Measurements from ENCODE around the gene TPPP3. TPM values are rescaled to one million over a fixed set of nuclear protein-coding genes. Genes with fewer than 3 reads are reported as not detected.

The TPPP3 gene
- total RNA-seq, 4 donors from 2014 or later, result 2.0 to 5.9 (median 2.6) TPM

DNA sequence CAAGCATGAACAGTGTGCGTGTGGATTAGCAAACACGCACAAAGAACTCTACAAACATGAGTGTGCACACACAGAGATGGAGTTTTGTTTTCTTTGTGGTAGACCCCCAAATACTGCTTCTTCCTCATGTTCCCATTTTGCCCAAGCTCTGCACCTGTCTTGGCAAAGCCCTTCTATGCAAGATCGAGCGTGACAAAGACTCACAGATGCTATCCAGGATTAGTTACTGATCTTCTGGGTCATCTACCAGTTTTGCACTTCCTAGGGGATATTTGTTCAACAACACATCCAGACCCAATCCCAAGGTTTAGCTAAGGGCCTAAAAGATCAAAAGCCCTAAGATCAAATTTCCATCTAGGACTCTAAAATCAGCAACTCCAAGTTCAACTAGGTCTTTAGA is 50.7 kb downstream of the TPPP3 start:
- TF ChIP-seq, protein P1, sequence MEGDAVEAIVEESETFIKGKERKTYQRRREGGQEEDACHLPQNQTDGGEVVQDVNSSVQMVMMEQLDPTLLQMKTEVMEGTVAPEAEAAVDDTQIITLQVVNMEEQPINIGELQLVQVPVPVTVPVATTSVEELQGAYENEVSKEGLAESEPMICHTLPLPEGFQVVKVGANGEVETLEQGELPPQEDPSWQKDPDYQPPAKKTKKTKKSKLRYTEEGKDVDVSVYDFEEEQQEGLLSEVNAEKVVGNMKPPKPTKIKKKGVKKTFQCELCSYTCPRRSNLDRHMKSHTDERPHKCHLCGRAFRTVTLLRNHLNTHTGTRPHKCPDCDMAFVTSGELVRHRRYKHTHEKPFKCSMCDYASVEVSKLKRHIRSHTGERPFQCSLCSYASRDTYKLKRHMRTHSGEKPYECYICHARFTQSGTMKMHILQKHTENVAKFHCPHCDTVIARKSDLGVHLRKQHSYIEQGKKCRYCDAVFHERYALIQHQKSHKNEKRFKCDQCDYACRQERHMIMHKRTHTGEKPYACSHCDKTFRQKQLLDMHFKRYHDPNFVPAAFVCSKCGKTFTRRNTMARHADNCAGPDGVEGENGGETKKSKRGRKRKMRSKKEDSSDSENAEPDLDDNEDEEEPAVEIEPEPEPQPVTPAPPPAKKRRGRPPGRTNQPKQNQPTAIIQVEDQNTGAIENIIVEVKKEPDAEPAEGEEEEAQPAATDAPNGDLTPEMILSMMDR (IDR thresholded peaks at IDR 0.05; ENCODE audit: low read depth), result no peak

DNA sequence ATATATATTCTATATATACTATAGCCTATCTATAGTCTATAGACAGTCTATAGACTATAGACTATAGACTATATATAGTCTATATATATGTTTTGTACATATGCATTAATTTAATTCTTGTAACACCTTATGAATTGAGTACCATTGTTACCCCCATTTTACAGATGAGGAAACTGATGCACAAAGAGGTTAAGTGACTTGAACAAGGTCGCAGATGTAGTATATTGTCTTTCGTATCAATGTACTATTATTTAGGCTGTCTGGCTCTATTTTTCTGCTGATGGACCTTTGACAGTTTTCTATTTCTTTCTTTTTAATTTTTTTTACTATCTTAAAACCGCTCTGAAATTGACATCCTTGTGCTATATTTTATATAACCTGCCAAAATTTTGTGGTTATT is 52.0 kb downstream of the TPPP3 start:
- TF ChIP-seq, protein P1 (IDR thresholded peaks at IDR 0.05; ENCODE audit: low read depth), result no peak

Small RNA genes within 50 kb of the gene (small RNA-seq; reads per million reads assigned to genes)
- not detected for gene RNU1-123P

Other genes starting within 250 kb of the TPPP3 start
- 1 to 10 TPM; 2.8 to 5.9 (median 4.6) TPM for gene B3GNT9, start 242.5 kb downstream of the TPPP3 start, total RNA-seq
- 10 to 100 TPM in 3 of 4 donors, 1 to 10 TPM in 1; 6.7 to 42.3 (median 33.6) TPM for gene TRADD, start 233.6 kb downstream of the TPPP3 start, total RNA-seq
- 10 to 100 TPM in 3 of 4 donors, 1 to 10 TPM in 1; 4.2 to 13.2 (median 11.7) TPM for gene FBXL8, start 233.5 kb downstream of the TPPP3 start, total RNA-seq
- 10 to 100 TPM; 17.3 to 44.3 (median 35.1) TPM for gene HSF4, start 228.8 kb downstream of the TPPP3 start, total RNA-seq
- 100 to 1,000 TPM in 1 of 4 donors, 10 to 100 TPM in 3; 22.9 to 106 (median 57.4) TPM for gene NOL3, start 223.0 kb downstream of the TPPP3 start, total RNA-seq
- 10 to 100 TPM; 10.1 to 36.9 (median 12.5) TPM for gene MATCAP1, start 209.5 kb downstream of the TPPP3 start, total RNA-seq
- 10 to 100 TPM in 1 of 4 donors, 1 to 10 TPM in 2, under 1 TPM in 1; 0.17 to 13.8 (median 1.7) TPM for gene EXOC3L1, start 203.4 kb downstream of the TPPP3 start, total RNA-seq
- gene E2F4, start 201.3 kb downstream of the TPPP3 start, total RNA-seq, result 10 to 100 TPM; 48.1 to 70.8 (median 58.9) TPM
- gene ELMO3, start 194.4 kb downstream of the TPPP3 start, total RNA-seq, result 1 to 10 TPM in 1 of 4 donors, under 1 TPM in 3; 0.51 to 1.5 (median 0.93) TPM
- gene TMEM208, start 166.4 kb downstream of the TPPP3 start, total RNA-seq, result 10 to 100 TPM; 21.9 to 36.1 (median 33.3) TPM
- gene FHOD1, start 146.0 kb downstream of the TPPP3 start, total RNA-seq, result 10 to 100 TPM; 10.3 to 83.3 (median 20.9) TPM
- 1 to 10 TPM in 3 of 4 donors, not detected in 1; 1.0 to 2.3 (median 1.3) TPM for gene SLC9A5, start 144.5 kb downstream of the TPPP3 start, total RNA-seq
- 10 to 100 TPM in 2 of 4 donors, 1 to 10 TPM in 2; 2.4 to 13.2 (median 10.2) TPM for gene PLEKHG4, start 114.0 kb downstream of the TPPP3 start, total RNA-seq
- under 1 TPM in 1 of 4 donors, not detected in 3; under 0.01 TPM for gene KCTD19, start 66.8 kb downstream of the TPPP3 start, total RNA-seq
- under 1 TPM in 1 of 4 donors, not detected in 3; 0.17 TPM for gene LRRC36, start 66.7 kb downstream of the TPPP3 start, total RNA-seq
- gene ZDHHC1, start 23.0 kb upstream of the TPPP3 start, total RNA-seq, result 10 to 100 TPM in 3 of 4 donors, 1 to 10 TPM in 1; 8.6 to 13.0 (median 11.4) TPM
- gene HSD11B2, start 37.6 kb upstream of the TPPP3 start, total RNA-seq, result 1 to 10 TPM in 1 of 4 donors, under 1 TPM in 2, not detected in 1; 0.22 to 1.3 (median 0.51) TPM
- gene ATP6V0D1, start 87.7 kb upstream of the TPPP3 start, total RNA-seq, result 100 to 1,000 TPM in 1 of 4 donors, 10 to 100 TPM in 3; 66.4 to 169 (median 82.9) TPM
- gene AGRP, start 90.0 kb upstream of the TPPP3 start, total RNA-seq, result not detected
- gene RIPOR1, start 135.3 kb upstream of the TPPP3 start, total RNA-seq, result 10 to 100 TPM; 34.8 to 60.2 (median 46.7) TPM
- gene CTCF, start 169.0 kb upstream of the TPPP3 start, total RNA-seq, result 10 to 100 TPM; 22.9 to 43.7 (median 29.3) TPM

All from subcutaneous adipose tissue (tissue), 4 donors.